K562 (cell line): ENCODE results near the gene SH3BGRL3. TPM values are rescaled to one million over a fixed set of nuclear protein-coding genes. Genes with fewer than 3 reads are reported as not detected.

Experiments used
- ARHGAP35 ChIP-seq: fragments of 450-650 bp; IDR thresholded peaks from 2 replicates; pipeline ENCODE4 v1.6.1; 2018; ENCODE audit not compliant: partially characterized antibody
- ATF1 ChIP-seq, 2 experiments: fragments of 450-650 bp in 1 of 2; IDR thresholded peaks; 2 replicates each; pipeline ENCODE4 v1.6.1; 2016; ENCODE audit warnings: missing compliant biosample characterization in 1 of 2, missing genetic modification characterization in 1 of 2
- E4F1 ChIP-seq: fragments of 250-450 bp; sonication (Bioruptor Pico); IDR thresholded peaks from 2 replicates; pipeline ENCODE4 v1.5.0; 2021; ENCODE audit warnings: mild to moderate bottlenecking, borderline replicate concordance
- EWSR1 ChIP-seq: fragments of 450-650 bp; IDR thresholded peaks from 2 replicates; pipeline ENCODE4 v1.6.1; 2018; ENCODE audit warnings: borderline replicate concordance, mild to moderate bottlenecking, low read depth, moderate library complexity; ENCODE audit not compliant: partially characterized antibody
- FOS ChIP-seq: IDR thresholded peaks from 3 replicates; pipeline ENCODE4 v1.6.1; 2011; ENCODE audit not compliant: insufficient read length; ENCODE audit errors: extremely low read depth
- FOXA1 ChIP-seq: fragments of 450-650 bp; IDR thresholded peaks from 2 replicates; pipeline ENCODE4 v1.6.1; 2016; ENCODE audit warnings: mild to moderate bottlenecking, borderline replicate concordance
- FOXA3 ChIP-seq, 2 experiments: fragments of 450-650 bp in 1 of 2; sonication (generic) in 1 of 2; formaldehyde crosslinking; IDR thresholded peaks in 1 of 2; conservative IDR thresholded peaks in 1 of 2; 2 replicates each; pipeline versions ENCODE4 v1.4.0 to v1.8.0; 2020 to 2022; ENCODE audit warnings: mild to moderate bottlenecking in 2 of 2, missing genetic modification reagents in 1 of 2
- IRF2 ChIP-seq: sonication (generic); formaldehyde crosslinking; IDR thresholded peaks from 2 replicates; pipeline ENCODE4 v1.8.1; 2022; ENCODE audit warnings: mild to moderate bottlenecking, missing genetic modification reagents
- IRF9 ChIP-seq: fragments of 450-650 bp; IDR thresholded peaks from 2 replicates; pipeline ENCODE4 v1.6.1; 2016; ENCODE audit warnings: missing biosample characterization, missing genetic modification characterization
- NR1H2 ChIP-seq: sonication (generic); formaldehyde crosslinking; IDR thresholded peaks from 2 replicates; pipeline ENCODE4 v1.4.0; 2020; ENCODE audit warnings: mild to moderate bottlenecking, missing genetic modification reagents
- NRF1 ChIP-seq, 2 experiments: fragments of 450-650 bp; IDR thresholded peaks in 1 of 2; conservative IDR thresholded peaks in 1 of 2; 2 replicates each; pipeline ENCODE4 v1.6.1; 2014; ENCODE audit warnings: mild to moderate bottlenecking in 2 of 2
- OTX1 ChIP-seq: fragments of 450-650 bp; formaldehyde crosslinking; IDR thresholded peaks from 2 replicates; pipeline ENCODE4 v1.4.0; 2022; ENCODE audit warnings: mild to moderate bottlenecking
- PHF8 ChIP-seq: fragments of 200-600 bp; sonication (generic); IDR thresholded peaks from 2 replicates; pipeline ENCODE4 v1.6.1; 2012; ENCODE audit warnings: mixed run types, mild to moderate bottlenecking, inconsistent platforms, low read length, moderate library complexity, borderline replicate concordance
- POLR2AphosphoS5 ChIP-seq: IDR thresholded peaks from 2 replicates; pipeline ENCODE4 v1.6.1; 2011; ENCODE audit warnings: mild to moderate bottlenecking, low read depth, low read length, moderate library complexity; ENCODE audit not compliant: control insufficient read depth, insufficient read depth
- RBFOX2 ChIP-seq: fragments of 200-400 bp; formaldehyde crosslinking; IDR thresholded peaks from 2 replicates; pipeline ENCODE4 v1.6.1; 2017; ENCODE audit warnings: low read depth, mild to moderate bottlenecking, low read length, moderate library complexity
- RBM14 ChIP-seq: fragments of 200-400 bp; formaldehyde crosslinking; IDR thresholded peaks from 2 replicates; pipeline ENCODE4 v1.6.1; 2018; ENCODE audit warnings: low read depth, mild to moderate bottlenecking, low read length, moderate library complexity, borderline replicate concordance; ENCODE audit not compliant: insufficient read depth
- RBM39 ChIP-seq: fragments of 200-400 bp; formaldehyde crosslinking; optimal IDR thresholded peaks from 2 replicates; pipeline ENCODE3; 2018; ENCODE audit warnings: low read depth, low read length
- SMARCE1 ChIP-seq: fragments of 450-650 bp; IDR thresholded peaks from 2 replicates; pipeline ENCODE4 v1.7.1; 2016; ENCODE audit warnings: mild to moderate bottlenecking
- TAF9B ChIP-seq: fragments of 450-650 bp; IDR thresholded peaks from 2 replicates; pipeline ENCODE4 v1.6.1; 2018; ENCODE audit warnings: mild to moderate bottlenecking; ENCODE audit not compliant: partially characterized antibody
- YBX1 ChIP-seq: fragments of 450-650 bp; IDR thresholded peaks from 2 replicates; pipeline ENCODE4 v1.7.1; 2016; ENCODE audit warnings: mild to moderate bottlenecking
- ZBTB1 ChIP-seq: sonication (generic); formaldehyde crosslinking; IDR thresholded peaks from 2 replicates; pipeline ENCODE4 v1.8.1; 2023; ENCODE audit warnings: missing genetic modification reagents, low read depth, mild to moderate bottlenecking, borderline replicate concordance
- ZNF280B ChIP-seq: fragments of 250-450 bp; sonication (Bioruptor Pico); IDR thresholded peaks from 2 replicates; pipeline ENCODE4 v1.5.1; 2021; ENCODE audit warnings: mild to moderate bottlenecking
- ZNF431 ChIP-seq: sonication (generic); formaldehyde crosslinking; IDR thresholded peaks from 2 replicates; pipeline ENCODE4 v1.8.0; 2022; ENCODE audit warnings: mild to moderate bottlenecking, missing genetic modification reagents
- polyA plus RNA-seq, 8 experiments: library from polyadenylated mRNA; depleted of rRNA in 4 of 8; stranded (reverse) in 5 of 8; unstranded in 3 of 8; fragments of >200 nt; fragmentation: Nextera tagmentation in 2 of 8; fragmentation: Illumina TruSeq in 1 of 8; extraction: Ambion mirVana in 2 of 8; extraction: Trizol in 1 of 8; gene quantifications; 2 replicates each; pipeline versions ENCODE4 v1.2.1 to v1.2.3, GENCODE V29; 2011 to 2014; ENCODE audit warnings: inconsistent platforms in 1 of 8, missing spikeins in 1 of 8
- total RNA-seq, 7 experiments: library from RNA; depleted of rRNA in 6 of 7; stranded (reverse); fragments of >200 nt in 6 of 7; fragmentation: Illumina TruSeq in 2 of 7; extraction: Trizol in 2 of 7; gene quantifications; 2 replicates each; pipeline versions ENCODE4 v1.2.1 to v1.2.3, GENCODE V29; 2011 to 2021; ENCODE audit warnings: low replicate concordance in 1 of 7

Gene SH3BGRL3
- total and polyA plus RNA-seq, 9 of the 15 experiments (the other 6 are each of a cell fraction or from before 2014, with no cell fraction given) = 30.3 to 140 (median 54.2) TPM

- peak; percentile 62 to 74 for TF ChIP-seq NRF1 (conservative IDR thresholded peaks at IDR 0.05 in 1 of 2, IDR thresholded peaks at IDR 0.05 in 1 of 2)
- no peak for TF ChIP-seq RBFOX2
- no peak for TF ChIP-seq NR1H2
- TF ChIP-seq FOS = no peak
- no peak for TF ChIP-seq RBM14
- no peak for TF ChIP-seq PHF8
- no peak for TF ChIP-seq ARHGAP35
- TF ChIP-seq IRF2 (CRISPR knock-in tag) = no peak
- TF ChIP-seq IRF9 (tag) = no peak
- TF ChIP-seq ATF1 (CRISPR knock-in tag; IDR thresholded peaks at IDR 0.05) = no peak
- TF ChIP-seq ATF1 (tag; IDR thresholded peaks at IDR 0.05) = no peak
- no peak for TF ChIP-seq POLR2AphosphoS5
- TF ChIP-seq ZBTB1 (CRISPR knock-in tag) = no peak
- TF ChIP-seq FOXA3 (CRISPR knock-in tag; conservative IDR thresholded peaks at IDR 0.05 in 1 of 2, IDR thresholded peaks at IDR 0.05 in 1 of 2) = no peak
- no peak for TF ChIP-seq RBM39
- TF ChIP-seq ZNF431 (CRISPR knock-in tag) = no peak
- no peak for TF ChIP-seq EWSR1
- TF ChIP-seq TAF9B = no peak
- peak; percentile 84; the same call in 1 of the 2 replicates for TF ChIP-seq OTX1 (CRISPR knock-in tag)
- TF ChIP-seq YBX1 = no peak
- TF ChIP-seq SMARCE1 = no peak
- no peak for TF ChIP-seq E4F1 (CRISPR knock-in tag)
- TF ChIP-seq FOXA1 = no peak
- no peak for TF ChIP-seq ZNF280B (CRISPR knock-in tag)
Observed at GRCh38 chr1:26321315-26322041, 41.6 kb downstream of the SH3BGRL3 start (continued).
